ENCODE measurements around the gene HELZ. TPM values are rescaled to one million over a fixed set of nuclear protein-coding genes. Genes with fewer than 3 reads are reported as not detected.
A peak's percentile ranks its signal among the peaks of the same experiment; 100 is the strongest.

HELZ gene
- total and polyA plus RNA-seq, 4 donors = 3.8 to 69.2 (median 25.7) TPM

DNA sequence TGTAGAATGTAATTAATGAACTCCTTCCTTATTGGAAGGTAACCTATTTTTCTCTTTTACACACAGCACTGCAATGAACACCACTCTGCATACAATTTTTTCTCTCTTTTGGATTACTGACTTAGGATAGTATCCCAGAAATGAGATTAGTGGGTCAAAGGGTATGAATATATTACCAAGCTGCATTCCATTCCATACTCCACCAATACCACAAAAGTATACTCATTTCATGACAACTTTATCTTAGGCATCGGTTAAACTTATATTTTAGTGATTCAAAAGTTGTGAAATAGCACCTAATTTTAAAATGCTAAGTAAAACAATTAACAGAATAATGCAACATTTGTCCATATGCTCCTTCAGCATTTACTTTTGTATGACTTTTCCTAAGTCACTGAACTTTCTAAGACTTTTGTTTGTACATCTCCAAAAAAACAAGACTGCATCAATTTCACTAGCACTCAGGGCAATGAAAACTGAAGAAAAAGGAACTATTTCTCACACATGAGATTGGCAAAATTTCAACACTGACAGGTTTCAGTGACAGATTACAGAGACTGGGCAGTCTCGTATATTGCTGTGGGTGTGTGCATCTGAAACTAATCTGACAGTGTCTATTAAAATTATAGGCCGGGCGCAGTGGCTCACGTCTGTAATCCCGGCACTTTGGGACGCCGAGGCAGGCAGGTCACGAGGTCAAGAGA, 32.1 kb downstream of the HELZ start:
- Histone ChIP-seq H3K4me1 (ENCODE audit: control insufficient read depth in 4 of 4, insufficient read depth in 4 of 4, low read length in 3 of 4) (peaks cover 6 to 50% (median 28%) of the 10 kb centered on the region in 4 donors), H3K9me3 (ENCODE audit: control insufficient read depth in 4 of 4, low read length in 3 of 4) (no peaks in the 10 kb centered on the region), H3K27ac (ENCODE audit: low read depth in 1 of 2, low read length in 2 of 2) (peak overlapping the region; percentile 11 to 54), H3K4me3 (ENCODE audit: low read depth in 1 of 3, low read length in 3 of 3) (no peak overlapping the region), H3K27me3 (ENCODE audit: control insufficient read depth in 4 of 4, insufficient read depth in 4 of 4, low read length in 3 of 4) (no peaks in the 10 kb centered on the region), H3K36me3 (ENCODE audit: control insufficient read depth in 4 of 4, insufficient read depth in 3 of 4, low read depth in 1 of 4, low read length in 3 of 4) (peaks cover 0 to 5% (median 2%) of the 10 kb centered on the region in 4 donors), H3K9ac (ENCODE audit: low read depth in 1 of 2, low read length in 2 of 2) (no peak overlapping the region)
- TF ChIP-seq, protein P1, sequence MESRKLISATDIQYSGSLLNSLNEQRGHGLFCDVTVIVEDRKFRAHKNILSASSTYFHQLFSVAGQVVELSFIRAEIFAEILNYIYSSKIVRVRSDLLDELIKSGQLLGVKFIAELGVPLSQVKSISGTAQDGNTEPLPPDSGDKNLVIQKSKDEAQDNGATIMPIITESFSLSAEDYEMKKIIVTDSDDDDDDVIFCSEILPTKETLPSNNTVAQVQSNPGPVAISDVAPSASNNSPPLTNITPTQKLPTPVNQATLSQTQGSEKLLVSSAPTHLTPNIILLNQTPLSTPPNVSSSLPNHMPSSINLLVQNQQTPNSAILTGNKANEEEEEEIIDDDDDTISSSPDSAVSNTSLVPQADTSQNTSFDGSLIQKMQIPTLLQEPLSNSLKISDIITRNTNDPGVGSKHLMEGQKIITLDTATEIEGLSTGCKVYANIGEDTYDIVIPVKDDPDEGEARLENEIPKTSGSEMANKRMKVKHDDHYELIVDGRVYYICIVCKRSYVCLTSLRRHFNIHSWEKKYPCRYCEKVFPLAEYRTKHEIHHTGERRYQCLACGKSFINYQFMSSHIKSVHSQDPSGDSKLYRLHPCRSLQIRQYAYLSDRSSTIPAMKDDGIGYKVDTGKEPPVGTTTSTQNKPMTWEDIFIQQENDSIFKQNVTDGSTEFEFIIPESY (IDR thresholded peaks at IDR 0.05) = no peak
- TF ChIP-seq RXRA (IDR thresholded peaks at IDR 0.05) = peak in 1 of 2 donors; percentile 39
- 65% methylated on average over 9 of the region's 9 CpGs for WGBS
- no peak for DNase-seq (ENCODE audit: low spot score)

DNA sequence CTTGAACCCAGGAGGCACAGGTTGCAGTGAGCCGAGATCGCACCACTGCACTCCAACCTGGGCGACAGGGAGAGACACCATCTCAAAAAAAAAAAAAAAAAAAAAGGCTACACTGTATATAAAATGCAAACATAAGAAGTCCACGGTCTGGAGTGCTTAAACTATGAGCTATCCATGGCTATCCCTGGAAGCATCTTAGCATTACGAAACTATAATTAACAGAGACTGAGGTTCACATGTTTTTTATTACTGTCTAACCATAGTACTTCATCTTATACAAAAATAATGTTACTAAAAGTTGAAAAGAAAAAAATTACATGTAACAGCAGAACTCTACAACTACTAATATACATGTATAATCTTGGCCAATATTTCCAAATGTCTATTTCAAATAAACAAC, 32.8 kb downstream of the HELZ start:
- Histone ChIP-seq H3K4me1 (ENCODE audit: control insufficient read depth in 4 of 4, insufficient read depth in 4 of 4, low read length in 3 of 4) (peaks cover 6 to 45% (median 23%) of the 10 kb centered on the region in 4 donors), H3K9ac (ENCODE audit: low read depth in 1 of 2, low read length in 2 of 2) (no peak overlapping the region), H3K27ac (ENCODE audit: low read depth in 1 of 2, low read length in 2 of 2) (peak overlapping the region in 1 of 2 donors; percentile 54), H3K4me3 (ENCODE audit: low read depth in 1 of 3, low read length in 3 of 3) (no peak overlapping the region), H3K36me3 (ENCODE audit: control insufficient read depth in 4 of 4, insufficient read depth in 3 of 4, low read depth in 1 of 4, low read length in 3 of 4) (peaks cover 0 to 4% (median 0%) of the 10 kb centered on the region in 4 donors), H3K27me3 (ENCODE audit: control insufficient read depth in 4 of 4, insufficient read depth in 4 of 4, low read length in 3 of 4) (no peaks in the 10 kb centered on the region), H3K9me3 (ENCODE audit: control insufficient read depth in 4 of 4, low read length in 3 of 4) (no peaks in the 10 kb centered on the region)
- WGBS = 91% methylated on average over 5 of the region's 5 CpGs
- TF ChIP-seq, protein P2, sequence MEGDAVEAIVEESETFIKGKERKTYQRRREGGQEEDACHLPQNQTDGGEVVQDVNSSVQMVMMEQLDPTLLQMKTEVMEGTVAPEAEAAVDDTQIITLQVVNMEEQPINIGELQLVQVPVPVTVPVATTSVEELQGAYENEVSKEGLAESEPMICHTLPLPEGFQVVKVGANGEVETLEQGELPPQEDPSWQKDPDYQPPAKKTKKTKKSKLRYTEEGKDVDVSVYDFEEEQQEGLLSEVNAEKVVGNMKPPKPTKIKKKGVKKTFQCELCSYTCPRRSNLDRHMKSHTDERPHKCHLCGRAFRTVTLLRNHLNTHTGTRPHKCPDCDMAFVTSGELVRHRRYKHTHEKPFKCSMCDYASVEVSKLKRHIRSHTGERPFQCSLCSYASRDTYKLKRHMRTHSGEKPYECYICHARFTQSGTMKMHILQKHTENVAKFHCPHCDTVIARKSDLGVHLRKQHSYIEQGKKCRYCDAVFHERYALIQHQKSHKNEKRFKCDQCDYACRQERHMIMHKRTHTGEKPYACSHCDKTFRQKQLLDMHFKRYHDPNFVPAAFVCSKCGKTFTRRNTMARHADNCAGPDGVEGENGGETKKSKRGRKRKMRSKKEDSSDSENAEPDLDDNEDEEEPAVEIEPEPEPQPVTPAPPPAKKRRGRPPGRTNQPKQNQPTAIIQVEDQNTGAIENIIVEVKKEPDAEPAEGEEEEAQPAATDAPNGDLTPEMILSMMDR (IDR thresholded peaks at IDR 0.05; ENCODE audit: low read depth, low read length, missing input control) = no peak
- TF ChIP-seq RAD21 (IDR thresholded peaks at IDR 0.05) (no peak), HNF4G (IDR thresholded peaks at IDR 0.05) (no peak), JUND (IDR thresholded peaks at IDR 0.05) (no peak), NR2F2 (IDR thresholded peaks at IDR 0.05) (no peak), FOXA2 (IDR thresholded peaks at IDR 0.05) (no peak), HNF4A (conservative IDR thresholded peaks at IDR 0.05) (no peak), GABPA (IDR thresholded peaks at IDR 0.05 in 1 of 2, conservative IDR thresholded peaks at IDR 0.05 in 1 of 2) (no peak), YY1 (IDR thresholded peaks at IDR 0.05) (no peak), SP1 (IDR thresholded peaks at IDR 0.05) (no peak)
- TF ChIP-seq, protein P3, sequence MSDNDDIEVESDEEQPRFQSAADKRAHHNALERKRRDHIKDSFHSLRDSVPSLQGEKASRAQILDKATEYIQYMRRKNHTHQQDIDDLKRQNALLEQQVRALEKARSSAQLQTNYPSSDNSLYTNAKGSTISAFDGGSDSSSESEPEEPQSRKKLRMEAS (IDR thresholded peaks at IDR 0.05) = no peak
- no peak for DNase-seq (ENCODE audit: low spot score)

DNA sequence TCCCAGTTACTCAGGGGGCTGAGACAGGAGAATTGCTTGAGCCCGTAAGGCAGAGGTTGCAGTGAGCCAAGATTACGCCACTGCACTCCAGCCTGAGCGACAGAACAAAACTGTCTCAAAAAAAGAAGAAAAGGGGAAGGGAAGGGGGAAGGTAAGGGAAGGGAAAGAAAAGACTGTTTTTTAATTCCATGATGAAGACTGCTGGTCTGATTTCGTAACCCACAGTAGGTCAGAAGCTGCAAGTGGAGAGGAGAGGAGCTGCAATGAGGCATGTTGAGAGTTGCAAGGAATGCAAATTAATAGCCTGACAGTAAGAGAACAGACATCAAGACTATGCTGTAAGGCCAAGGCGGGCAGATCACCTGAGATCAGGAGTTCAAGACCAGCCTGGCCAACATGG, 33.3 kb downstream of the HELZ start:
- H3K4me1 ChIP-seq (ENCODE audit: control insufficient read depth in 4 of 4, insufficient read depth in 4 of 4, low read length in 3 of 4) = peaks cover 5 to 41% (median 19%) of the 10 kb centered on the region in 4 donors
- H3K27ac ChIP-seq (ENCODE audit: low read depth in 1 of 2, low read length in 2 of 2) = no peak overlapping the region
- 89% methylated on average over 5 of the region's 5 CpGs for WGBS
- DNase-seq (ENCODE audit: low spot score) = no peak
- H3K9ac ChIP-seq (ENCODE audit: low read depth in 1 of 2, low read length in 2 of 2) = no peak overlapping the region
- peaks cover 0 to 2% (median 0%) of the 10 kb centered on the region in 4 donors for H3K36me3 ChIP-seq (ENCODE audit: control insufficient read depth in 4 of 4, insufficient read depth in 3 of 4, low read depth in 1 of 4, low read length in 3 of 4)
- no peaks in the 10 kb centered on the region for H3K27me3 ChIP-seq (ENCODE audit: control insufficient read depth in 4 of 4, insufficient read depth in 4 of 4, low read length in 3 of 4)
- H3K4me3 ChIP-seq (ENCODE audit: low read depth in 1 of 3, low read length in 3 of 3) = no peak overlapping the region
- H3K9me3 ChIP-seq (ENCODE audit: control insufficient read depth in 4 of 4, low read length in 3 of 4) = no peaks in the 10 kb centered on the region
- TF ChIP-seq GABPA (IDR thresholded peaks at IDR 0.05 in 1 of 2, conservative IDR thresholded peaks at IDR 0.05 in 1 of 2) (no peak), HNF4A (conservative IDR thresholded peaks at IDR 0.05) (no peak), TAF1 (conservative IDR thresholded peaks at IDR 0.05) (no peak), FOXA1 (IDR thresholded peaks at IDR 0.05) (no peak), YY1 (IDR thresholded peaks at IDR 0.05) (no peak), HNF4G (IDR thresholded peaks at IDR 0.05) (no peak), FOXA2 (IDR thresholded peaks at IDR 0.05) (no peak), RXRA (IDR thresholded peaks at IDR 0.05) (no peak), RAD21 (IDR thresholded peaks at IDR 0.05) (no peak), JUND (IDR thresholded peaks at IDR 0.05) (no peak), EGR1 (IDR thresholded peaks at IDR 0.05; ENCODE audit: low read depth in 2 of 2) (no peak)
- TF ChIP-seq, protein P4, sequence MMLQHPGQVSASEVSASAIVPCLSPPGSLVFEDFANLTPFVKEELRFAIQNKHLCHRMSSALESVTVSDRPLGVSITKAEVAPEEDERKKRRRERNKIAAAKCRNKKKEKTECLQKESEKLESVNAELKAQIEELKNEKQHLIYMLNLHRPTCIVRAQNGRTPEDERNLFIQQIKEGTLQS (IDR thresholded peaks at IDR 0.05) = no peak
- TF ChIP-seq, protein P2 (IDR thresholded peaks at IDR 0.05; ENCODE audit: low read depth, low read length, missing input control) = no peak
